ENCODE measurements around the gene TAS2R38.

Gene TAS2R38

DNA sequence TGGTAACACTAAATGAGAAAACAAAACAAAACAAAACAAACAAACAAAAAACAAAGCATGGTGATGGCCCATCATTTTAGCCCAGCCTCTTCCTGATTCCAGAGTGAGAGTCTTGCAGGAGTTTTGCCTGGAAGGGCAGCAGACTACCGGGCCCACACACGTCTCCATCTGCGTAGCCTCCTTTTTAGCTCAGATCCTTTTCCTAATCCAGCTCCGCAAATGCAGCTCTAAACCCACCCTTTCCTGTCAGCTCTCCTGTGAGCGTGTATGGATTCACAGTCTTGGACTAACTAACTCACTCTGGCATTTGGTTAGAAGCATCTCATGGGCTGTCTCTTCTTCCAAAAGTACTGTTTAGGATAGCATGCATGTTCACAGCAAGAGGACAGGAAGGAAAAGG is 43.4 kb downstream of the TAS2R38 start:
- Histone ChIP-seq H3K27me3 (ENCODE audit: insufficient read depth, poor library complexity, severe bottlenecking) (no peaks in the 10 kb centered on the region), H3K27ac (replicated peaks) (peak overlapping the region; percentile 74), H3K4me3 (replicated peaks; ENCODE audit: insufficient read depth, low read length) (no peak overlapping the region)
- DNase-seq (ENCODE audit: low read depth in 1 of 2, low spot score in 1 of 2): no peak
- TF ChIP-seq POLR2AphosphoS5 (IDR thresholded peaks at IDR 0.05; ENCODE audit: low read depth) (no peak), SPI1 (IDR thresholded peaks at IDR 0.05; ENCODE audit: borderline replicate concordance, low read depth) (no peak), GABPA (IDR thresholded peaks at IDR 0.05; ENCODE audit: low read depth) (no peak)
- TF ChIP-seq, protein P1, sequence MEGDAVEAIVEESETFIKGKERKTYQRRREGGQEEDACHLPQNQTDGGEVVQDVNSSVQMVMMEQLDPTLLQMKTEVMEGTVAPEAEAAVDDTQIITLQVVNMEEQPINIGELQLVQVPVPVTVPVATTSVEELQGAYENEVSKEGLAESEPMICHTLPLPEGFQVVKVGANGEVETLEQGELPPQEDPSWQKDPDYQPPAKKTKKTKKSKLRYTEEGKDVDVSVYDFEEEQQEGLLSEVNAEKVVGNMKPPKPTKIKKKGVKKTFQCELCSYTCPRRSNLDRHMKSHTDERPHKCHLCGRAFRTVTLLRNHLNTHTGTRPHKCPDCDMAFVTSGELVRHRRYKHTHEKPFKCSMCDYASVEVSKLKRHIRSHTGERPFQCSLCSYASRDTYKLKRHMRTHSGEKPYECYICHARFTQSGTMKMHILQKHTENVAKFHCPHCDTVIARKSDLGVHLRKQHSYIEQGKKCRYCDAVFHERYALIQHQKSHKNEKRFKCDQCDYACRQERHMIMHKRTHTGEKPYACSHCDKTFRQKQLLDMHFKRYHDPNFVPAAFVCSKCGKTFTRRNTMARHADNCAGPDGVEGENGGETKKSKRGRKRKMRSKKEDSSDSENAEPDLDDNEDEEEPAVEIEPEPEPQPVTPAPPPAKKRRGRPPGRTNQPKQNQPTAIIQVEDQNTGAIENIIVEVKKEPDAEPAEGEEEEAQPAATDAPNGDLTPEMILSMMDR (IDR thresholded peaks at IDR 0.05; ENCODE audit: insufficient read depth, low read length): no peak
- TF ChIP-seq, protein P2, sequence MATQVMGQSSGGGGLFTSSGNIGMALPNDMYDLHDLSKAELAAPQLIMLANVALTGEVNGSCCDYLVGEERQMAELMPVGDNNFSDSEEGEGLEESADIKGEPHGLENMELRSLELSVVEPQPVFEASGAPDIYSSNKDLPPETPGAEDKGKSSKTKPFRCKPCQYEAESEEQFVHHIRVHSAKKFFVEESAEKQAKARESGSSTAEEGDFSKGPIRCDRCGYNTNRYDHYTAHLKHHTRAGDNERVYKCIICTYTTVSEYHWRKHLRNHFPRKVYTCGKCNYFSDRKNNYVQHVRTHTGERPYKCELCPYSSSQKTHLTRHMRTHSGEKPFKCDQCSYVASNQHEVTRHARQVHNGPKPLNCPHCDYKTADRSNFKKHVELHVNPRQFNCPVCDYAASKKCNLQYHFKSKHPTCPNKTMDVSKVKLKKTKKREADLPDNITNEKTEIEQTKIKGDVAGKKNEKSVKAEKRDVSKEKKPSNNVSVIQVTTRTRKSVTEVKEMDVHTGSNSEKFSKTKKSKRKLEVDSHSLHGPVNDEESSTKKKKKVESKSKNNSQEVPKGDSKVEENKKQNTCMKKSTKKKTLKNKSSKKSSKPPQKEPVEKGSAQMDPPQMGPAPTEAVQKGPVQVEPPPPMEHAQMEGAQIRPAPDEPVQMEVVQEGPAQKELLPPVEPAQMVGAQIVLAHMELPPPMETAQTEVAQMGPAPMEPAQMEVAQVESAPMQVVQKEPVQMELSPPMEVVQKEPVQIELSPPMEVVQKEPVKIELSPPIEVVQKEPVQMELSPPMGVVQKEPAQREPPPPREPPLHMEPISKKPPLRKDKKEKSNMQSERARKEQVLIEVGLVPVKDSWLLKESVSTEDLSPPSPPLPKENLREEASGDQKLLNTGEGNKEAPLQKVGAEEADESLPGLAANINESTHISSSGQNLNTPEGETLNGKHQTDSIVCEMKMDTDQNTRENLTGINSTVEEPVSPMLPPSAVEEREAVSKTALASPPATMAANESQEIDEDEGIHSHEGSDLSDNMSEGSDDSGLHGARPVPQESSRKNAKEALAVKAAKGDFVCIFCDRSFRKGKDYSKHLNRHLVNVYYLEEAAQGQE (IDR thresholded peaks at IDR 0.05; ENCODE audit: insufficient replicate concordance, low read depth): no peak

DNA sequence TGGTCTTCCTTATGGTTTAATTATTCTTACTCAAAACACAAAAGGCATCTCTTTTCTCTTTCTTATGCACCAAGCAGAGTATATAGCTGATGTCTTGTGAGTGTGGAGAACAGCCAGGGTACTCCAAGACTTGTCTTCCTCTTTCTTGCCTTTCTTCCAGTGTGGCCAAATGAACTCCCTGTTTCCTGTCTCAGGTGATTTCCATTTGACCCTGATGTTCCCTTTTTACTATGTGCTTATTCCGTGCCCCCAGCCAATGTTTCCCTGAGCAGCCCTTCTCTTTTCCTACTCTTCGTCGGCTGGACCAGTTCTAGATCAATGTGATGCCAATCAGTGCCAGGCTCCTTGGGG is 44.8 kb downstream of the TAS2R38 start:
- Histone ChIP-seq H3K4me3 (replicated peaks; ENCODE audit: insufficient read depth, low read length) (no peak overlapping the region), H3K27ac (replicated peaks) (peak overlapping the region; percentile 74), H3K27me3 (ENCODE audit: insufficient read depth, poor library complexity, severe bottlenecking) (no peaks in the 10 kb centered on the region)
- TF ChIP-seq GABPA (IDR thresholded peaks at IDR 0.05; ENCODE audit: low read depth) (no peak), POLR2AphosphoS5 (IDR thresholded peaks at IDR 0.05; ENCODE audit: low read depth) (peak; percentile 7; the same call in 1 of the 2 replicates), SPI1 (IDR thresholded peaks at IDR 0.05; ENCODE audit: borderline replicate concordance, low read depth) (peak; percentile 80)
- DNase-seq (ENCODE audit: low read depth in 1 of 2, low spot score in 1 of 2): peak in 1 of 2 experiments; percentile 32

DNA sequence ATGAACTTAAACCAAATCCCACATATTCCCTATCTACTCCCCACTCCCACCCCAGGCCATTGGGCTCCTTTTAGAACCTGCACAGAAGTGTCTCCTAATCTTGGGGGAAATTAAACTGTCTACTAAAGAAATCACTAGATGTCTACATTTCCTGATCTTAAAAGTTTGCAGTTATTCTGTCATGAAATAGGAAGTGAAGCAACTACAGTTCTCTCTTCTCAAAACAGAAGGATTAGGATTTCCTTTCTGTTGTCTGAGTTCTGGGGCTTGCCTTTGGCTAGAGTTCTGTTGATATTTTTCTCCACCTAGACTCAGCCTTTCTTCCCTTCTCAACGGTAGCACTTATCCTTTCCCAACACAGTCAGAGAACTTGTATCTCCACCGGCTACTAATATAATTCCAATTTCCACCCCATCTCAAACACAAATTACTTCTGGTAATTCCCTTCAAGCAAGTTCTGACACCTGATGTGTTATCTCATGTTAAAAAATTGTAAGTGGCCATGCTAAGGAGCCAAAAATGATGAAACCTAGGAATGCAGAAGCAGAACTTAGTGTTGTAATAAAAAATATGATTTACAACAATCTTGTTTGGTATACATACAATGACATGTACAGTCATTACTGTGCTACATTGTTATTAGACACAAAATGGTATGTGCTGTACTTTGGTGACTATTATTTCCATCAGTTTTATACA is 45.3 kb downstream of the TAS2R38 start:
- peak overlapping the region; percentile 74 for H3K27ac ChIP-seq (replicated peaks)
- TF ChIP-seq POLR2AphosphoS5 (IDR thresholded peaks at IDR 0.05; ENCODE audit: low read depth) (peak; percentile 32; the same call in 1 of the 2 replicates), GABPA (IDR thresholded peaks at IDR 0.05; ENCODE audit: low read depth) (0 out of 2 replicates have a peak, but pooled peaks have one; percentile 12), SPI1 (IDR thresholded peaks at IDR 0.05; ENCODE audit: borderline replicate concordance, low read depth) (peak; percentile 84)
- TF ChIP-seq, protein P1 (IDR thresholded peaks at IDR 0.05; ENCODE audit: insufficient read depth, low read length): no peak
- TF ChIP-seq, protein P2 (IDR thresholded peaks at IDR 0.05; ENCODE audit: insufficient replicate concordance, low read depth): no peak
- H3K27me3 ChIP-seq (ENCODE audit: insufficient read depth, poor library complexity, severe bottlenecking): no peaks in the 10 kb centered on the region
- H3K4me3 ChIP-seq (replicated peaks; ENCODE audit: insufficient read depth, low read length): no peak overlapping the region
- peak; percentile 48 to 51 for DNase-seq (ENCODE audit: low read depth in 1 of 2, low spot score in 1 of 2)
